Stimulated activated CD4-positive, alpha-beta T cell treated with anti-CD3 and anti-CD28 coated beads, TNF-alpha, amount 100 ng/mL, for 24 hours (primary cell): Measurements from ENCODE around the gene CTDP1.

Source experiments
- DNase-seq, 3 experiments: peaks; one replicate each; pipeline ENCODE4 v3.0.0-alpha.2; 2020; ENCODE audit warnings: low read depth in 3 of 3

Gene CTDP1

DNA sequence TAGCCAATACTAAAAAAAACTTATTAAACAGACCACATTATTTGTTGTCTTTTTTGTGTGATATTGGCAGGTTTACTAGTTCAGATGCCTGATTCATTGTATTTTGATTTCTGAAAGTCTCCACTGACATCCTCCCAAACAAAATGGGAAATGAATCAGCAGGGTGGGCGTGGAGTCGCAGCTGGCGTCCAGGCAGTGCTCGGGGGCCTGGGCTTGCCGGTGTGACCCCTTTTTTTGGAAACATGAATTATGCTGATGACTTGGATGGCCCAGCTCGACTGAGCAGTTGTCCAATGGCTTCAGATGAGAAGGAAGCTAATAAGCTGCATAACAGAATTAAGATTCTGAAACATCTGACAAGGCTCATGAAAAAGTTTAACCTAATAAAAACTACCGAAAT, 116.4 kb downstream of the CTDP1 start:
- no peak for DNase-seq

DNA sequence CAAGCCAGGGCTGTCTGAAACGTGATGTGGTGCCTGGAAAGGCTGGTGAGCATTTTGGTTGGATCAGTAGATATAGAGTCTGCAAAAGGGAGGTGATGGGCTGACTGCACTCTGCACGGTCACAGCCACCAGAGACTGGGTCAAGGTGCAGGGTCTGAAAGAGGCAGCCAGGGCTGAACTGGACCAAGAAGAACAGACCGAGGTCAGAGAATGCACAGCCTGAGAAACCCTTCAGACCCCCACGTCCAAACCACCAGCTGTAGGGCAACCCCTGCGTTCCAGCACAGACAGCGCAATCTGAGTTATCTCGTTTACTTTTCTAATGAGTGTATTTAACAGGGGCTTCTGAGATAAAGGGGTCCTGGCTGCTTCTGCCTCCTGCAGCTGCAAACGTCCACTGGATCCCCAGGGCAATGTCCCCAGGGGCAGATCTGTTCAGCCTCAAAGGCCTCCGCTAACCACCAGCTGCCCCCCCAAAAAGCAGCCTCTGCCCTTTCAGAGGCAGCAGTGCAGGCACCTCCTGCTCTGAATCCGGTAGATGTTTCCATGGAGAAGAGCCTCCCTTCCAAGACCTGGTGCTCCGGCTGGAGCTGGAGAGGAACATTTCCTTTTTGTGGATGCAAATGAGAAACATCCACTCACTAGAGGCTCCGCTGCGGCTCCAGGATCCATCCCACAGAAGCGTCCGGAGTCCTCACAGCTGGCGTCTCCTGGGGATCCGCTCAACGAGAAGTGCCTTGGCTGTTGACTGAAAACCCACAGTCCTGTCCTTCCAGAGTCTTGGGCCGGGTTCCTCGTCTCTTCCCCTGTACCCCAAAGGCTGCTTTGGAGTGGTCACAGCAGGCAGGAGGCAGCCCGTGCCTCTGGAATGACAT, 117.2 kb downstream of the CTDP1 start:
- no peak for DNase-seq

DNA sequence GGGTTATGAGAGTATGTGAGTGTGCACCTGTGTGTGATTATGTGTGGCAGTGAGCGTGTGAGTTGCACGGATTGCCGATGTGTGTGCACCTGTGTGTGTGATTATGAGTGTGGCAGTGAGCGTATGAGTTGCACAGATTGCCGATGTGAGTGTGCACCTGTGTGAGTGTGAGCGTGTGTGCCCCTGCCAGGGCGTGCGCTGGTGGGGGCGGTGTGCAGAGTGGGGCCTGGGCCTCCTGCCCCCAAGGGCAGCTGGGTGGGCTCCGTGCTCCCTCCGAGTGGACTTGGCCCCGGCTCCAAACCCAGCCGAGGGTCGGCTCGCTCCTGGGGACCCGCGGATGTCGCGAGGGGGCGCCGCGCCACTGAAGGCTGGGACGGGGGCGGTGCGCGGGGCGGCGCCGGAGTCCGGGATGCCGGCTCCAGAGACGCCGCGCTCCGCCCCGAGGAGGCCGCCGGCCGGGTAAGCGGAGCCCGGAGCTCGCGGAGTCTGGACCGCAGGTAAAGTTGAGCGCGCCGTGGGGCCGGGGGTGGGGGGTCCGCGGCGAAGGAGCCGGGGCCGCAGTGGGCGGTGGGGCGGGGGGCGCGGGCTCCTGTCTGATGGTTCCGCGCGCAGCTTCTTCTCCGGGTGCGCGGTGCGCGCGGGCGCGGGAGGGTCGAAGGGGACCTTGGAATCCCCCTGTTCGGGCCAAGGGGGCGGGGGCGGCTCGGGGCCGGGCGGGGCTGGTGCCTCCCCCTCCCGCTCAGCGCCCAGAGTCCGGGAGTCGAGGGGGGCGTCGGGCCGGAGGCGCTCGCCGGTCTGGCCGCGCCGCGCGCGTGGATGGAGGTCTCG, 118.1 kb downstream of the CTDP1 start, which contains the start of gene KCNG2:
TSS of gene KCNG2 (plus strand) at position 421 of the 828 bp plus-strand sequence. CDS start 65,730 bp downstream, outside the sequence.
- DNase-seq, result peak in 1 of 3 experiments; percentile 19

DNA sequence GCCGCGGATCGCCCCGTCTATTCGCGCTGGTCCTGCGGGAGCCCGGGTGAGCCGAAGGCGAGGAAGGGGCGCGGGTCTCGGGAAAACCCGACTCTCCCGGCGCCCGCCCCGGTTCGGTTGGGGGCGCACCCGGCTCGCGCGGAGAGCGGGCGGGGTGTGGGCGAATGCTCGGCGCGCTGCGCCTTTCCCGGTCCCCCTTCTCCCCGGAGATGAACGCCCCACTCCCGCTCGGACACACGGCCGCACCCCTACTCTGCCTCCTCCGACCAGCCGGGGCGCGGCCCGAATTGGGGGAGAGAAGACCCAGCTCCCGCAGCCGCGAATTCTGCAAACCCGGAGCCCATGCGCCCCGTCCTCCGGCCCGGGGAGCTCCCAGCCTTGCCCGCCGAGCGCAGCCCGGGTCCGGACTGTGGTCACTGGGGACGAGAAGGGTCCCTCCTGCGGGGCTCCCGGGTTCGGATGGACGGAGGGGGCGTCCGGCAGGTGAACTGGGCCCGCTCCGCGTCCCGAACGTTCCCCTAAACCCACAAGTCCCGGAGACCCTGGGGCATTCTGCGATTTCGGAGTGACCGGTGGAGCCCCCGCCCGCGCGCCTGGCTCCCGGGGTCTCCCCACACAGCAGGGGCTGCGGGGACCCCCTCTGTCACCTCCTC, 118.9 kb downstream of the CTDP1 start:
- no peak for DNase-seq

DNA sequence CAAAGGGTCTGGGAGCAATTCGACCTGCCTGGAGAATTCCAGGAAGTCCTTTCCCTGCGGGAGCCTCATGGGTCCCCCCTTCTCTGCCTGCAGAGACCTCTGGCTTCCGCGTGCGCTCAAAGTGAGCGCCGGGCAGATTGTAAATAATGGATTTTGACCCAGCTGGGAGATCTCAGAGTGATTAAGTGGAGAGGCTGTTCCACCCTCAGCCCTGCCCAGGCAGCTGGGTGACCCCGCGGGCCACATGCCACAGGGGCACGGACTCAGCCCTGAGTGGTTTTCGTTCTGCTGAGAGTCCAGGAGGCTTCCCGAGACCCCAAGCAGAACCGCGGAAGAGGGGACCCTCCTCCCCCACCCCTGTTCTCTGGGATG, 119.4 kb downstream of the CTDP1 start:
- no peak for DNase-seq

DNA sequence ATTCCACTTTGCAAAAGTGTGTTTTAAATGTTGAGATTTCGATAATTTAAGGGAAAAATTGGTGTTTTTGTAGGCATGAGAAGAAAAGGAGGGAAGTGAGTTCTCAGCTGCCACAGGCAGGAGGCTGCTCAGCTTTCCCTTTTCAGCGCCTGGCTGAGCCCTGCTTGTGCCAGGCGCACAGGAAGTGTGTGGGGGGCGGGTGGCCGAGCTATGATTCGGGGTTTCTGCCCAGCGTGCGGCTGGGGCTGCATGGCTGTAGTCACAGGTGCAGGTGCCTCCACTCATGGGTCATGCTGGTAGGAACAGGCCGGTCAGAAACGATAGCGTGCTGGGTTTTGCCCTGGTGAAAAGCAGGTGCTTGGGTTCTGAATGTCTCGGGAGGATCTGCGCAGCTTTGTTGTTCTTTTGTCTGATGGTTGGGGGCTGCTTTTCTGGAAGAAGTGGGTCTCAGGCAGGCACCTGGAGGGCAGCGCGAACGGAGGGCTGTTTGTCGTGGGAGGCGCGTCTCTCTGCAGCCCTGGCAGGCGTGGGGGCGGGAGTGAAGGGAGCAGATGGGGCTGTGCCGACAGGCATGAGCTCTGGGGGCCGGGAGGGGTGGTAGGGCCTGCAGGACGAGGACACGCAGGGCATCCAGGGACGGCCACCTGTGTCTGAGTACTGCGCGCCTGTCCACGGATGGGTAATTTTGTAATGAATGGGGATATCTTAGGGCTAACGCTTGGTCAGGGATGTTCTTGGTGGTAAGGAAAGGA, 120.2 kb downstream of the CTDP1 start:
- DNase-seq, result no peak

DNA sequence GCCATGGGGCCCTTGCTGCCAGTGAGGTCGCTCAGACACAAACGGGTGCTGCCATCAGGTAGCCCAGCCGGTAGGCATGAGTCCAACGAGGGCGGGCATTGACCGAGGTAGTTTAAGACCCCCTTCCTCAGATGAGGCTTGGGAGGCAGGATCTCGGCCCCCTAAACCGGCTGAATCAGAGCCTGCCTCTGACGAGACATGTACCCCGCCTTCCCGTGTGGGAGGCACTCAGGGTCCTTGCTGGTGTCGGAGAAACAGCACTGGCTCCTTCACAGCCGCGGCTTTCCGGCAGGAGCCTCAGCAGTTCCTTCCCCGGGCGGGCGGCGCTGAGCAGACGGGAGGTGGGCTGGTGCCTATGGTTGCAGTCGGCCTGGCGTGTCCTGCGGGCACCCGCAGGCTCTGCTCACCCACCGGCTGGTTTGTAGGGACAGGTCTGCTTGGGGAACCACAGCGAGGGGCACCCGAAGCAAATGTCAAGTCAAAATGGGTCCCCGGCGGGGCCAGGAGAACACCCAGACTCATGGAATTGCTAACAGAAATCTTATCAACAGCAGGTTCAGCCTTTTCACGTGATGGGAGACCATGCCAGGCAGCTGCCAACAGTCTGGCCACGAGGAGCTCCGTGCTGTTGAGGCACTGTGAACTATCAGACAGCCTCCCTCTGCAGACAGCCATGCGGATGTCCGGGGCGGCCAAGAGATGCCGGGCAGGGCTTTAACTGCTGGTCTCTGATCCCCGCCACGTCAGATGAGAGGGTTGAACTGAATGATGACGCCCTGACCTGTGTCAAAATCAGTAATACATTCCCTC, 121.0 kb downstream of the CTDP1 start:
- DNase-seq, result no peak

DNA sequence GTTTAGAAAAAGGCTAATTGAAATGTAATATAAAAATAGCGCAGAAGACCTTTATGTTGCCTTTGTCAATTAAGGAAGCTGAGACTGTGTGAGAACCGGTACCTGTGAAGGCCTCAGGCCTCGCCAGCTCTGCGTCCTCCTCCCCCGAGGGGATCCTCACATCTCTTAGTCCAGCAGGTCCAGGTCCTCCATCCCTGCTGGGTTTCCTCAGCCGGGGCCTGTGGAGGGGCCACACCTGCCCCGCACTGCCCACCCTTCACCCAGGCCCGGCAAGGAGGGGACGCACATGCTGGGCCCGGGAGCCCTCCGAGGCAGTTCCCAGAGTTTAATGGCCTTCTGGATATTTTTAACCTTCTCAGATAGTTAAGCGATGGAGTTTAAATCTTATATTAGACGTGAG, 121.6 kb downstream of the CTDP1 start:
- DNase-seq, result no peak

DNA sequence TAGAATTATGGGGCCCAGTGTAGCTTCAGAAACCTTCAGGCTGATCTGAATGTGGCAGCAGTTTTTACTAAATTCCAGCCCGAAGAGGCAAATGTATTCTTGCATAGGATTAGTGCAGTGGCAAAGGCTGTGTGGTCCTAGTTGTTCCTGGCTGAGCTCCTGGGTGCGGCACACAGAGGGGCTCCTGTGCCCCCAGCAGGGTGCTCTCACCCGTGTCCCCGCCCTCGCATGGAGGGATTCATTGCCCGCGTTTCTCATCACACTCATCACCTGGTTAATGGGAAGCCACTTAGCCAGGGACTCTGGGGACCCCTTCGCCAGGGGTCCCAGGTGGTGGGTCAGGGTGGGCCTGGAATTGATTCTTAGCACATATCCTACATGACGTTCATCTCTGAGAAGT, 122.0 kb downstream of the CTDP1 start:
- no peak for DNase-seq

DNA sequence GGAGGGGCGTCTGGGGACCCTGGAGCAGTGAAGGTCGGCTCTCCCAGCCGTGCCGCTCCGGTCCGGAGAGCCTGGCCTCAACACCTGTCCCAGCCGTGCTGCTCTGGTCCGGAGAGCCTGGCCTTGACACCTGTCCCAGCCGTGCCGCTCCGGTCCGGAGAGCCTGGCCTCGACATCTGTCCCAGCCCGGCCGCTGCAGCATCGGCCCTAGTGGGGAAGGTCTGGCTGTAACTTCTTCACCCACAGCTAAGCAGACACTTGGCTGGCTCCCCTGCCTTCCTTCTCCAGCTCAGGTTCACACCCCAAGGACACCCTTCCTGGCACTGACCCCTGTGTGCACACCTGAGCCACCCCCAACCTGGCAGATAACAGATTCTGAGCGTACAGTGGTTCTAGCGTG, 122.7 kb downstream of the CTDP1 start:
- DNase-seq, result no peak

DNA sequence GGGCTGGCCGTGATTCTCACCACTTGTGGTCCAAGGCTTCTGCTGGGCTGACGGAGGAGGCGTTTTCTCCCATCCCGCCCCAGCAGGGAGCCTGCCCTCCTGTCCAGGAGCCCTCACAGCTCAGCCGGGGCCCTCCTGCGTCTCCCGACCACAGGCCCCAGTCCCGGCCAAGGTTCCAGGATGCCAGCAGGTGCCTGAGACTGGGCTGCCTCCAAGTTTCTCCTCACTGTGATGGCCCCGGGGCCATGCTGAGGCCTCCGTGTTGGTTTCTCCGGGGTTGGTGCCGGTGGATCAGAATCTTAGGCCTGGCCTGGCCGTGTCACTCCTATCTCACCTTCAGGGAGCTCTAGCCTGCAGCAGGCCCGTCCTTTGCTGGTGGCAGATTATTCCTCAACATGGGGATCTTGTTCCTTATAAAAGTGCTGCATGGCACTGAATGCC, 124.0 kb downstream of the CTDP1 start:
- DNase-seq, result no peak
